Transverse colon (tissue), 3 donors: Measurements from ENCODE around the gene ARHGAP33.

Experiments used
- POLR2A ChIP-seq: fragments of 450-650 bp; IDR thresholded peaks from one replicate; pipeline ENCODE4 v1.6.1; 2016; ENCODE audit warnings: antibody characterized with exemption, mild to moderate bottlenecking, moderate library complexity
- TF ChIP-seq, protein P1 (sequence below), 5 experiments: fragments of 200-600 bp in 3 of 5; fragments of 450-650 bp in 2 of 5; sonication (generic) in 3 of 5; IDR thresholded peaks; 1 replicate in 2 of 5; 2 replicates in 3 of 5; pipeline ENCODE4 v1.5.1; 2016 to 2017; ENCODE audit warnings: antibody characterized with exemption in 5 of 5, inconsistent platforms in 3 of 5, mild to moderate bottlenecking in 2 of 5, moderate library complexity in 1 of 5

DNA sequence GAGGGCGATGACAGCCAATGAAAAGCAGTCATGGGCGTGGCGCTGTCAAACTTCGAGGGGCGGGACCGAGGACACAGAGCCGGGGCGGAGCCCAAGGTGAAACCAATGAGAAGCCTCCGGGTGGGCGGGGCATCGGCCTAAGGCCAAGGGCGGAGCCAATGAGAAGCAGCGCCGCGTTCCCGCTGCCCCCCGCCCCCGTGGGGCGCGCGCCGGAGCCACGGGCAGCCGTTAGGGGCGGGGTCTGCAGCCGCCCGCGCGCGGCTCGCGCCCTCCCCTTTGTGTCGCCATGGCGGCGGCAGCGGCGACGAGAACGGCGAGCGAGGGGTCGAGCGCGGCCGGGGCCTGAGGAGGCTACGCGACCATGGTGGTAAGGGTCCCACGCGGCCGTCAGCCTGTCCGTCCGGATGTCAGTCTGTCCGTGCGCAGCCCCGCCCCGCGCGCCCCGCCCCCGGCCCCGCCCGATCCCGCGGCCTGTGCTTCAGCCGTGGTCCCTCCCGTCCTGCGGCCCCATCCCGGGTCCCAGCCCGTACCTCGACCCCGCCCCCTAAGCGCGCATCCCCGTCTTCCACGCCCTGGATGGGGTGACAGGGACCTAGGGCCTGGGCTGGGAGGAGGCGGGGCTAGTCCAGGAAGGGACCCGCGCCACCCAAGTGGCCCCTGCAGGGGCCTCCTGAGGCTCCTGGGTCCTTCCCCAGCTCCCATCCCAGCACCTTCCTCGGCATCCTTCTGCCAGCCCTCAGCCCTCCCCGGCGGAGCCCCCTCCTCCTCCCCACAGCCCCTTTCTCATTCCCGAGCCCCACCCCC is at the start of gene ARHGAP33:
- no peak for TF ChIP-seq POLR2A
- TF ChIP-seq, protein P1, sequence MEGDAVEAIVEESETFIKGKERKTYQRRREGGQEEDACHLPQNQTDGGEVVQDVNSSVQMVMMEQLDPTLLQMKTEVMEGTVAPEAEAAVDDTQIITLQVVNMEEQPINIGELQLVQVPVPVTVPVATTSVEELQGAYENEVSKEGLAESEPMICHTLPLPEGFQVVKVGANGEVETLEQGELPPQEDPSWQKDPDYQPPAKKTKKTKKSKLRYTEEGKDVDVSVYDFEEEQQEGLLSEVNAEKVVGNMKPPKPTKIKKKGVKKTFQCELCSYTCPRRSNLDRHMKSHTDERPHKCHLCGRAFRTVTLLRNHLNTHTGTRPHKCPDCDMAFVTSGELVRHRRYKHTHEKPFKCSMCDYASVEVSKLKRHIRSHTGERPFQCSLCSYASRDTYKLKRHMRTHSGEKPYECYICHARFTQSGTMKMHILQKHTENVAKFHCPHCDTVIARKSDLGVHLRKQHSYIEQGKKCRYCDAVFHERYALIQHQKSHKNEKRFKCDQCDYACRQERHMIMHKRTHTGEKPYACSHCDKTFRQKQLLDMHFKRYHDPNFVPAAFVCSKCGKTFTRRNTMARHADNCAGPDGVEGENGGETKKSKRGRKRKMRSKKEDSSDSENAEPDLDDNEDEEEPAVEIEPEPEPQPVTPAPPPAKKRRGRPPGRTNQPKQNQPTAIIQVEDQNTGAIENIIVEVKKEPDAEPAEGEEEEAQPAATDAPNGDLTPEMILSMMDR (IDR thresholded peaks at IDR 0.05) = no peak
